HG03175 (cell line): ENCODE measurements around the gene PXDN.

Experiments
- ATAC-seq: cut with Tn5 transposase; IDR thresholded peaks from one replicate; pipeline ENCODE4 v1.9.1; 2021; ENCODE audit warnings: mild to moderate bottlenecking, moderate library complexity; ENCODE audit not compliant: unreplicated experiment

The PXDN gene

GRCh38 chr2:1605102-1606045 is 138.9 kb downstream of the PXDN start:
- ATAC-seq = no peak

GRCh38 chr2:1603521-1603920 is 140.8 kb downstream of the PXDN start:
- no peak for ATAC-seq

- no peak for ATAC-seq
Observed at GRCh38 chr2:1603059-1603458, 141.3 kb downstream of the PXDN start.

GRCh38 chr2:1602278-1603010 is 141.9 kb downstream of the PXDN start:
- no peak for ATAC-seq

GRCh38 chr2:1601471-1602277 is 142.6 kb downstream of the PXDN start:
- ATAC-seq = no peak

GRCh38 chr2:1601067-1601412 is 143.3 kb downstream of the PXDN start:
- no peak for ATAC-seq

GRCh38 chr2:1600191-1601066 is 143.9 kb downstream of the PXDN start:
- no peak for ATAC-seq

- ATAC-seq = no peak
Observed at GRCh38 chr2:1599301-1600085, 144.8 kb downstream of the PXDN start.

- ATAC-seq = no peak
Observed at GRCh38 chr2:1598800-1599199, 145.5 kb downstream of the PXDN start.

GRCh38 chr2:1598041-1598710 is 146.1 kb downstream of the PXDN start:
- ATAC-seq = no peak

GRCh38 chr2:1595274-1595673 is 149.0 kb downstream of the PXDN start:
- no peak for ATAC-seq

GRCh38 chr2:1594373-1595171 is 149.7 kb downstream of the PXDN start:
- no peak for ATAC-seq

GRCh38 chr2:1594123-1594372 is 150.3 kb downstream of the PXDN start:
- ATAC-seq = no peak

- no peak for ATAC-seq
Observed at GRCh38 chr2:1593371-1594122, 150.8 kb downstream of the PXDN start.

- ATAC-seq = no peak
Observed at GRCh38 chr2:1591978-1592907, 152.1 kb downstream of the PXDN start.

- no peak for ATAC-seq
Observed at GRCh38 chr2:1591461-1591770, 152.9 kb downstream of the PXDN start.
